CD14-positive monocyte (primary cell): ENCODE data around the gene LDAF1. TPM values are rescaled to one million over a fixed set of nuclear protein-coding genes. Genes with fewer than 3 reads are reported as not detected.
A peak's percentile ranks its signal among the peaks of the same experiment; 100 is the strongest.

Experiments used
- DNase-seq, 3 donors: peaks; one replicate each; pipeline ENCODE4 v3.0.0-alpha.2; 2011 to 2022
- H2AFZ ChIP-seq: 2 replicates; pipeline ENCODE4 v1.6.0; 2012; ENCODE audit warnings: mild to moderate bottlenecking, low read depth, low read length, inconsistent platforms; ENCODE audit not compliant: insufficient read depth, poor library complexity, severe bottlenecking
- H3K27ac ChIP-seq, 2 donors: 1 replicate in 1 of 2; 2 replicates in 1 of 2; pipeline ENCODE4 v1.5.1; 2012 to 2013; ENCODE audit warnings: low read length in 2 of 2, control low read depth in 1 of 2, inconsistent platforms in 1 of 2, low read depth in 1 of 2, mild to moderate bottlenecking in 1 of 2
- H3K27me3 ChIP-seq, 2 donors: one replicate each; pipeline versions ENCODE4 v1.6.0 to v1.6.1; 2011 to 2013; ENCODE audit warnings: low read length in 2 of 2; ENCODE audit not compliant: control insufficient read depth in 2 of 2, insufficient read depth in 2 of 2
- H3K36me3 ChIP-seq, 2 donors: replicated peaks in 1 of 2; 1 replicate in 1 of 2; 2 replicates in 1 of 2; pipeline versions ENCODE4 v1.5.1 to v1.6.1; 2012 to 2013; ENCODE audit warnings: low read length in 2 of 2, control low read depth in 1 of 2, inconsistent platforms in 1 of 2, mild to moderate bottlenecking in 1 of 2; ENCODE audit not compliant: insufficient read depth in 2 of 2, control insufficient read depth in 1 of 2
- H3K4me1 ChIP-seq, 2 donors: 1 replicate in 1 of 2; 2 replicates in 1 of 2; pipeline versions ENCODE4 v1.5.1 to v1.6.1; 2012 to 2013; ENCODE audit warnings: low read length in 2 of 2, control low read depth in 1 of 2, inconsistent platforms in 1 of 2, mild to moderate bottlenecking in 1 of 2, moderate library complexity in 1 of 2; ENCODE audit not compliant: insufficient read depth in 2 of 2, control insufficient read depth in 1 of 2
- H3K4me2 ChIP-seq: replicated peaks from 2 replicates; pipeline ENCODE3; 2012; ENCODE audit warnings: low read length, moderate library complexity, mild to moderate bottlenecking; ENCODE audit not compliant: poor library complexity, severe bottlenecking; ENCODE audit errors: extremely low read depth
- H3K4me3 ChIP-seq, 3 experiments: fragments of 200-600 bp in 1 of 3; sonication (generic) in 1 of 3; replicated peaks in 1 of 3; 1 replicate in 2 of 3; 2 replicates in 1 of 3; pipeline ENCODE4 v1.5.1; 2011 to 2013; ENCODE audit warnings: low read length in 3 of 3, mild to moderate bottlenecking in 3 of 3, control low read depth in 2 of 3, low read depth in 2 of 3, inconsistent platforms in 1 of 3, moderate library complexity in 1 of 3
- H3K79me2 ChIP-seq: 2 replicates; pipeline ENCODE4 v1.6.0; 2012; ENCODE audit warnings: mild to moderate bottlenecking, control low read depth, inconsistent platforms, low read length, moderate library complexity; ENCODE audit not compliant: insufficient read depth
- H3K9ac ChIP-seq: 2 replicates; pipeline ENCODE4 v1.6.0; 2017; ENCODE audit warnings: low read length, mild to moderate bottlenecking; ENCODE audit not compliant: insufficient read depth, poor library complexity, severe bottlenecking
- H3K9me3 ChIP-seq, 2 donors: replicated peaks in 1 of 2; 1 replicate in 1 of 2; 2 replicates in 1 of 2; pipeline versions ENCODE4 v1.5.1 to v1.6.1; 2012 to 2013; ENCODE audit warnings: low read length in 2 of 2, control low read depth in 1 of 2; ENCODE audit not compliant: control insufficient read depth in 1 of 2, insufficient read depth in 1 of 2
- H4K20me1 ChIP-seq: 2 replicates; pipeline ENCODE4 v1.6.0; 2012; ENCODE audit warnings: mild to moderate bottlenecking, low read length, control low read depth, moderate library complexity; ENCODE audit not compliant: insufficient read depth
- H3K27ac Mint-ChIP-seq, 7 donors: one replicate each; pipeline ENCODE4 v1.8.0; 2020; ENCODE audit warnings: mild to moderate bottlenecking in 7 of 7, mixed read lengths in 7 of 7, moderate library complexity in 6 of 7, inconsistent platforms in 2 of 7
- H3K27me3 Mint-ChIP-seq, 3 donors: one replicate each; pipeline ENCODE4 v1.8.0; 2021 to 2022; ENCODE audit warnings: low read depth in 3 of 3, mild to moderate bottlenecking in 3 of 3, mixed read lengths in 3 of 3, moderate library complexity in 3 of 3, inconsistent platforms in 1 of 3
- H3K36me3 Mint-ChIP-seq, 2 donors: one replicate each; pipeline ENCODE4 v1.8.0; 2020; ENCODE audit warnings: mixed read lengths in 2 of 2, inconsistent platforms in 1 of 2, mild to moderate bottlenecking in 1 of 2
- H3K4me1 Mint-ChIP-seq: one replicate; pipeline ENCODE4 v1.8.0; 2020; ENCODE audit warnings: mild to moderate bottlenecking, mixed read lengths
- H3K4me3 Mint-ChIP-seq, 2 donors: one replicate each; pipeline ENCODE4 v1.8.0; 2020; ENCODE audit warnings: mild to moderate bottlenecking in 2 of 2, mixed read lengths in 2 of 2, moderate library complexity in 1 of 2
- H3K9me3 Mint-ChIP-seq, 7 donors: one replicate each; pipeline ENCODE4 v1.8.0; 2020 to 2022; ENCODE audit warnings: mixed read lengths in 7 of 7, mild to moderate bottlenecking in 6 of 7, moderate library complexity in 6 of 7, inconsistent platforms in 2 of 7
- CTCF ChIP-seq: fragments of 200-600 bp; IDR thresholded peaks from one replicate; pipeline ENCODE4 v1.8.0; 2022; ENCODE audit warnings: antibody characterized with exemption, mild to moderate bottlenecking
- WGBS: methylation state at CpG from one replicate; pipeline ENCODE4 v1.1.5; 2013; ENCODE audit warnings: missing lambda C conversion rate; ENCODE audit not compliant: insufficient coverage; 5-methylcytosine and 5-hydroxymethylcytosine counted together
- intact Hi-C, 2 donors: fragments of 100-400 bp; cut with micrococcal nuclease; formaldehyde crosslinking; loops; one replicate each; pipeline versions ENCODE4 v1.15.0 to v1.15.1; 2023
- polyA plus RNA-seq, 3 donors: library from polyadenylated mRNA; depleted of rRNA in 1 of 3; unstranded in 2 of 3; stranded (reverse) in 1 of 3; fragments of 300-500 nt in 2 of 3; fragments of >200 nt in 1 of 3; fragmentation: Illumina TruSeq in 2 of 3; gene quantifications; 1 replicate in 2 of 3; 2 replicates in 1 of 3; pipeline ENCODE4 v1.2.3, GENCODE V29; 2012 to 2021

LDAF1 gene
- polyA plus RNA-seq, 3 donors: 10.1 to 24.3 (median 17.9) TPM

GRCh38 chr16:21189311-21189710, 30.8 kb downstream of the LDAF1 start:
- Mint-ChIP-seq H3K36me3 (no peaks in the 10 kb centered on the region), H3K27me3 (peaks cover 10 to 13% (median 11%) of the 10 kb centered on the region in 3 donors), H3K9me3 (peaks cover 0 to 17% (median 7%) of the 10 kb centered on the region in 7 donors), H3K27ac (no peak overlapping the region), H3K4me1 (peaks cover 6% of the 10 kb centered on the region), H3K4me3 (peak overlapping the region in 1 of 2 donors; percentile 26)
- Histone ChIP-seq H3K9me3 (peaks cover 0 to 5% of the 10 kb centered on the region in 2 donors), H3K27me3 (peaks cover 0 to 2% of the 10 kb centered on the region in 2 donors), H3K36me3 (no peaks in the 10 kb centered on the region), H4K20me1 (no peaks in the 10 kb centered on the region), H3K9ac (no peak overlapping the region), H3K4me1 (peaks cover 4 to 5% of the 10 kb centered on the region in 2 donors), H3K27ac (no peak overlapping the region), H2AFZ (no peak overlapping the region), H3K79me2 (no peaks in the 10 kb centered on the region), H3K4me3 (no peak overlapping the region), H3K4me2 (no peak overlapping the region)
- intact Hi-C loops: loop anchor here (5.0 to 10.0 kb wide), 3 partner anchors 363 to 1488 kb away; no protein-coding TSS in a partner anchor
- 90% methylated on average over 3 of the region's 5 CpGs for WGBS
- TF ChIP-seq CTCF: no peak
- no peak for DNase-seq

- Histone ChIP-seq H3K36me3 (no peaks in the 10 kb centered on the region), H3K9me3 (peaks cover 0 to 5% of the 10 kb centered on the region in 2 donors), H3K4me3 (no peak overlapping the region), H3K79me2 (no peaks in the 10 kb centered on the region), H4K20me1 (no peaks in the 10 kb centered on the region), H3K27ac (no peak overlapping the region), H3K4me2 (no peak overlapping the region), H3K27me3 (peaks cover 0 to 2% of the 10 kb centered on the region in 2 donors), H2AFZ (no peak overlapping the region), H3K4me1 (peaks cover 4 to 5% of the 10 kb centered on the region in 2 donors), H3K9ac (no peak overlapping the region)
- Mint-ChIP-seq H3K9me3 (peaks cover 0 to 11% (median 5%) of the 10 kb centered on the region in 7 donors), H3K27ac (no peak overlapping the region), H3K4me1 (peaks cover 8% of the 10 kb centered on the region), H3K4me3 (no peak overlapping the region), H3K27me3 (peaks cover 10 to 13% (median 11%) of the 10 kb centered on the region in 3 donors), H3K36me3 (no peaks in the 10 kb centered on the region)
- no peak for DNase-seq
- no CpG with 5 or more reads among the region's 4 CpGs for WGBS
- intact Hi-C loops: loop anchor here in 1 of 2 donors (10.0 kb wide), 1 partner anchor 385 kb away; no protein-coding TSS in a partner anchor
- TF ChIP-seq CTCF: no peak
Measured at GRCh38 chr16:21190013-21190412, 31.5 kb downstream of the LDAF1 start.
